Measurements from ENCODE around the gene PTPRT.

Gene PTPRT

GRCh38 chr20:43016257-43016656 lies 173.4 kb downstream of the PTPRT start:
- no peak for DNase-seq

DNA sequence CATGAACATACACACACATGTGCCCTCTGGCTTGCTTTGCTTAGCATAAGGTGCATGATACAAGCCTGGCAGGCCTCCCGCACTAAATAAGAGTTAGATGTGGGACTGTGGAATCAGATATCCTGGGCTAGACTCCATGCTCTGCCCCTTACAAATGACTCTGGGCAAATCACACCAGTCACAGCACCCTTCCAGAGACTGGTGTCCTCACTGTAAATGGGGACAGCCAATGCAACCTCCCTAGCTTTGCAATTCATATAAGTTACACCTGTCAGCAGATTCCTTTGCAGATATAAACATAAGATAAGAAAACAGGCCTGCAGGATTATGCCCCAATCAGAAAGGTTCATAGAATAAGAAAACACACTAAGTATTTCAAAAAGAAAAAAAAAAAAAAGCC lies 174.1 kb downstream of the PTPRT start:
- no peak for DNase-seq

- DNase-seq = no peak
Observed at GRCh38 chr20:43014206-43014605, 175.5 kb downstream of the PTPRT start.

DNA sequence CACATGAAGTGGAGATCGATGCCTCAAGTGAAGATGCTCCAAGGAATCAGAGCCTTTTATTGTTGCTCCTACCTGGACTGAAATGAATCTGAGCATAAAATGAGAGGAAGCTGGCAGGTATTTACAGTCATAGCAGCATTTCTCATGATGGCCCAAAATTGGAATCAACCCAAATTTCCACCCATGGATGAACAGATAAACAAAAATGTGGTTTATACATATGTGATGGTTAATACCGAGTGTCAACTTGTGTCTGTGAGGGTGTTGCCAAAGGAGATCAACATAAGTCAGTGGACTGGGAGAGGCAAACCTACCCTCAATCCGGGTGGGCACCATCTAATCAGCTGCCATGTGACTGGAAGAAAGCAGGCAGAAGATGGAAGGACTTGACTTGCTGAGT lies 178.2 kb downstream of the PTPRT start:
- DNase-seq = no peak

DNA sequence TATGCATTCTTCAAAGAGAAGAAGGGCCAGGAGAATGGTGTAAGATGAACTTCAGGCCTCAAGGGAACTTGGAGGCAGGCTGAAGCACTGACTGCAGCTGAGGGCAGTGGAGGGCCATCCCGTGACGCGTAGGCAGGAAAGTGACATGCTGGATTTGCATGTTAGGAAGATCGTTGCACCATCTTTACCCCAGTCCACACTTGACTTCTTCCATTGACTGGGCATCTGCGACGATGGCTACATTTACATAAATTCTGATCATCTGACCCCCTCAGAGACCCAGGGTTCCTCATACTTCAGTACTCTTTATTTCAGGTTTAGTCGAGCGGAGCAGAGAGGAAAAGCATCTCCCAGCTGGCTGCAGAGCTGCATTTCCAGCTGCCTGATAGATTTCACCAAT lies 180.2 kb downstream of the PTPRT start:
- no peak for DNase-seq

DNA sequence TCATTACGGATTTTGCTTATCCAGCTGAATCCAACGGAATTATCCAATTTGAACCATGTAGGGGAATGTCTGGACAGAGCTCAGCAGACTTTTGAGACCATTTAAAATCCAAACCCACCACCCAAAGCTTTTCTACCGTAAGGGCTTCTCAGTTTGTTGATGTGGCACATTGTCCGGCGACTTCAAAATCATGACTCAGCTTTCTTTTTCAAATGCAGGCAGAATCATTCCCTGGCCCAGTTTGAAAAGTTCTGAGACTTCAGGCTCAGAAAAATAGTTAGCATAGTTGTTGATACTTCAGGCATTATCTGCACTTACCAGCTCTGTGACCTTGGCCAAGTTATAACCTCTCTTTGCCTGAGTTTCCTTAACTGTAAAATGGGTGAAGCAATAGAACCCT lies 182.2 kb downstream of the PTPRT start:
- DNase-seq = no peak

GRCh38 chr20:43006651-43007375 lies 182.9 kb downstream of the PTPRT start:
- no peak for DNase-seq

DNA sequence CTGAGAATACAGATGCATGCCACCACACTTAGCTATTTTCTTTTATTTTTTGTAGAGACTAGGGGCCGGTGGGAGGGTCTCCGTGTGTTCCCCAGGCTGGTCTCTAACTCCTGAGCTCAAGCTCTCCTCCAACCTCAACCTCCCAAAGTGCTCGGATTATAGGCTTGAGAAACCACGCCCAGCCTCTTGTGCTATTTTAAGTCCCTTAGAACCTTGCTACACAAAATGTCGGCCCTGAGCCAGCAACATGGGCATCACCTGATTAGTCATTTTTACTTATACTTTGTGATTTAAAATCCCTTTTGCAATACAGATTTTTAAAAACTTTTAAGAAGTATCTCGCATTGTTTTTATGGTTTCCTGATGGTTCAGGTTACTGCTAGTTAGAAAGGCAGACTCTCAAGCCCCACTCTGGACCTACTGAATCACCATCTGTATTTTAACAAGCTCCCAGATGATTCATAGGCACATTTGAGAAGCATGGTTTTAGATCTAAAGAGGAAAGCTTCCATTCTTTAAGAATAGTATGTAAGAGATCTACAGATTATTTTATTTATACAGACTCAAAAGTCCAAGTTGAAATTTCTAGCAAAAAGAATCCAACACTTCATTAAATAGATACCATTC lies 186.3 kb downstream of the PTPRT start:
- DNase-seq = no peak

GRCh38 chr20:42996141-42996540 lies 193.6 kb downstream of the PTPRT start:
- DNase-seq = no peak

GRCh38 chr20:42988319-42988718 lies 201.4 kb downstream of the PTPRT start:
- DNase-seq = no peak

- no peak for DNase-seq
Observed at GRCh38 chr20:42987376-42988114, 202.2 kb downstream of the PTPRT start.

DNA sequence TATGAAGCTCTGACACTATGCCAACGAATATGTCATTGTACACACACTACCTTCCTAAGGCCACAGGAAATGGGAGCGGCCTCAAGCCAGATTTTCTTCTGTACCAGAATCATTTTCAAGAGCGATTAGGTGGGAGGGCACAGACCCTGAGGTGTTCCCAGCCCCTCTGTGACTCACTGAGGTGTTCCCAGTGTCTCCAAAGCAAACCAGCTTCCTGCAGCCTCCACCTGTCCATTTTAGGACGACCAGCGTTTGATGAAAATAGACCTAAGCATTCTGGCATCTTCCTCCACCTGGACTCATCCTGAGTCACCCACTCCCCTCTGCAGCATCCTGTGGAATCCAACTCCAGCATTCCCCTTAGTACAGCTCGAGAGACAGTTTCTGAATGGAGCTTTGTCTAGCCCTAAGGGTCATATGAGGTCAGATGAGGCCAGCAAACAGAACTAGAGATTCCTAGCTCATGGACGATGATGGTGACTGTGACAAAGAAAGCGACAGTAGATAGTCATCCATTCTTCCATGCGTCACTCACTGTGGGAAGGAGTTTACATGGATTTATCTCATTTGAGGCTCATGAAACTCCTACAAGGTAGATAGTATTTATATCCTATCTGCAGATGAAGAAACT lies 203.4 kb downstream of the PTPRT start:
- no peak for DNase-seq

GRCh38 chr20:42985628-42986027 lies 204.1 kb downstream of the PTPRT start:
- no peak for DNase-seq

GRCh38 chr20:42982218-42982617 lies 207.5 kb downstream of the PTPRT start:
- no peak for DNase-seq

DNA sequence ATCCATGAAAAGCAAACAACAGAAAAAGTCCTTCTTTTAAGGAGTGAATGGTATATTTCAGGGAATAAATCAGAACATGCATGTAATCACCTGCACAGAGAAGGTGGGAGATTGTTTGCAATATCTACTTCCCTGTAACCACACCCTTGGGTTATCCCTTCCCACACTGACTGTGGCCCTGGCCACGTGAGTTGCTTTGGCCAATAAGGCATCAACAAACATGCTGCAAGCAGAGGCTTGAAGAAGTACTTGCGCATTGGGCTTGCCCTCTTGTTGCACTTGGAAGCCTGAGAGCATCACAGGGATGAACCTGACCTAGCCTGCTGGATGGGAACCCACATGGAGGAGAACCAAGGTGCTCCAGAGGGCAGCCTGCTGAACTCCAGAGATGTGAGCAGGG lies 208.5 kb downstream of the PTPRT start:
- no peak for DNase-seq

GRCh38 chr20:42979720-42980119 lies 210.0 kb downstream of the PTPRT start:
- no peak for DNase-seq

GRCh38 chr20:42978184-42978974 lies 211.3 kb downstream of the PTPRT start:
- DNase-seq = no peak

GRCh38 chr20:42975974-42976373 lies 213.7 kb downstream of the PTPRT start:
- no peak for DNase-seq

GRCh38 chr20:42974347-42974746 lies 215.4 kb downstream of the PTPRT start:
- no peak for DNase-seq

DNA sequence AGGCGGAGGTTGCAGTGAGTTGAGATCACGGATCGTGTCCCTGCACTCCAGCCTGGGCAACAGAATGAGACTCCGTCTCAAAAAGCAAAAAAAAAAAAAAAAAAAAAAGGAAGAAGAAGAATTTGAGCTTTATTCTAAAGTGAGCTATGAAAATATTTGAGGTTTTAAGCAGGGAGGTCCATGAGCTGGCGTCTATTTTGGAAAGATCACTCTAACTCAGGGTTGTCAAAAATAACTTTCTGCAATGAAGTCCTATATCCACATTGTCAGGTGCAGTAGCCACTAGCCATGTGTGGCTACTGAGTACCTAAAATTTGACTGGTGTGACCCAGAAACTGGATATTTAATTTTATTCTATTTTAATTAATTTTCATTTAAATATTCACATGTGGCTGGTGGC lies 217.1 kb downstream of the PTPRT start:
- DNase-seq = no peak

GRCh38 chr20:42968746-42969145 lies 221.0 kb downstream of the PTPRT start:
- no peak for DNase-seq

- DNase-seq = no peak
Observed at GRCh38 chr20:42963796-42964195, 225.9 kb downstream of the PTPRT start.

DNA sequence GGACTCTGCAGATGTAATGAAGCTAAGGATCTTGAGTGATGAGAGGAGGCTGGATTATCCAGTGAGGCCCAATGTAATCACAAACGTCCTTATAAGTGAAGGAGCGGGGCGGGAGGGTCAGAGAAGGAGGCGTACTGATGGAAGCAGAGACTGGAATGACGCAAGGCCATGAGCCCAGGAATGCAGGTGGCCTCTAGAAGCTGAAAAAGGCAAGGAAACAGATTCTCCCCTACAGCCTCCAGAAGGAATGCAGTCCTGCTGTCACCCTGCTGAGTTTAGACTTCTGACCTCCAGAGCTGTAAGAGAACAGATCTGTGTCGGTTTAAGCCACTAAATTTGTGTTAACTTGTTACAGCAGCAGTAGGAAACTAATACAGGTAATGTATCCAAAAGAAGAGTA lies 227.9 kb downstream of the PTPRT start:
- no peak for DNase-seq
